GM21390 (cell line): Measurements from ENCODE around the gene RIMOC1.
"Not testable (repeated sequence)": the region's sequence is repeated elsewhere in the genome, so short reads cannot be mapped to it uniquely, and the experiment has no call there.

Source experiments
- ATAC-seq: cut with Tn5 transposase; IDR thresholded peaks from one replicate; pipeline ENCODE4 v1.9.1; 2021; ENCODE audit not compliant: unreplicated experiment

RIMOC1 gene

GRCh38 chr5:41891066-41891707 is 13.0 kb upstream of the RIMOC1 start:
- ATAC-seq = no peak

GRCh38 chr5:41892031-41892430 is 12.1 kb upstream of the RIMOC1 start:
- no peak for ATAC-seq

- peak; percentile 74 for ATAC-seq
Observed at GRCh38 chr5:41893074-41893851, 10.9 kb upstream of the RIMOC1 start.

GRCh38 chr5:41896230-41896629 is 7.9 kb upstream of the RIMOC1 start:
- no peak for ATAC-seq

GRCh38 chr5:41903382-41903891 is 707 bp upstream of the RIMOC1 start:
- ATAC-seq = no peak

GRCh38 chr5:41906151-41906550 is 2.0 kb downstream of the RIMOC1 start:
- no peak for ATAC-seq

- no peak for ATAC-seq
Observed at GRCh38 chr5:41908374-41909079, 4.4 kb downstream of the RIMOC1 start.

- ATAC-seq = peak; percentile 71
Observed at GRCh38 chr5:41918105-41918504, 14.0 kb downstream of the RIMOC1 start.

GRCh38 chr5:41921166-41921565 is 17.0 kb downstream of the RIMOC1 start:
- no peak for ATAC-seq

GRCh38 chr5:41921874-41922273 is 17.7 kb downstream of the RIMOC1 start:
- ATAC-seq = no peak

- ATAC-seq = no peak
Observed at GRCh38 chr5:41924526-41924871, 20.4 kb downstream of the RIMOC1 start.

GRCh38 chr5:41924872-41925554 is 20.9 kb downstream of the RIMOC1 start, which contains the start of gene FBXO4:
TSS of gene FBXO4 (plus strand) at chr5:41925281. CDS start at chr5:41925310, 29 bp downstream.
- ATAC-seq = peak; percentile 94

GRCh38 chr5:41925555-41925951 is 21.4 kb downstream of the RIMOC1 start:
- peak; percentile 28 for ATAC-seq

GRCh38 chr5:41927604-41928003 is 23.5 kb downstream of the RIMOC1 start:
- no peak for ATAC-seq

- no peak for ATAC-seq
Observed at GRCh38 chr5:41929035-41929434, 24.9 kb downstream of the RIMOC1 start.

GRCh38 chr5:41932770-41933169 is 28.6 kb downstream of the RIMOC1 start:
- ATAC-seq = no peak

- no peak for ATAC-seq
Observed at GRCh38 chr5:41935544-41935943, 31.4 kb downstream of the RIMOC1 start.

GRCh38 chr5:41940641-41941040 is 36.5 kb downstream of the RIMOC1 start:
- ATAC-seq = no peak

GRCh38 chr5:41945332-41945955 is 41.3 kb downstream of the RIMOC1 start:
- not testable (repeated sequence) for ATAC-seq

- ATAC-seq = no peak
Observed at GRCh38 chr5:41951224-41951623, 47.1 kb downstream of the RIMOC1 start.
